HG03460 (cell line): ENCODE data around the gene KAT2A.

ENCODE experiments used
- ATAC-seq: cut with Tn5 transposase; IDR thresholded peaks from one replicate; pipeline ENCODE4 v1.9.1; 2021; ENCODE audit not compliant: unreplicated experiment

Gene KAT2A

DNA sequence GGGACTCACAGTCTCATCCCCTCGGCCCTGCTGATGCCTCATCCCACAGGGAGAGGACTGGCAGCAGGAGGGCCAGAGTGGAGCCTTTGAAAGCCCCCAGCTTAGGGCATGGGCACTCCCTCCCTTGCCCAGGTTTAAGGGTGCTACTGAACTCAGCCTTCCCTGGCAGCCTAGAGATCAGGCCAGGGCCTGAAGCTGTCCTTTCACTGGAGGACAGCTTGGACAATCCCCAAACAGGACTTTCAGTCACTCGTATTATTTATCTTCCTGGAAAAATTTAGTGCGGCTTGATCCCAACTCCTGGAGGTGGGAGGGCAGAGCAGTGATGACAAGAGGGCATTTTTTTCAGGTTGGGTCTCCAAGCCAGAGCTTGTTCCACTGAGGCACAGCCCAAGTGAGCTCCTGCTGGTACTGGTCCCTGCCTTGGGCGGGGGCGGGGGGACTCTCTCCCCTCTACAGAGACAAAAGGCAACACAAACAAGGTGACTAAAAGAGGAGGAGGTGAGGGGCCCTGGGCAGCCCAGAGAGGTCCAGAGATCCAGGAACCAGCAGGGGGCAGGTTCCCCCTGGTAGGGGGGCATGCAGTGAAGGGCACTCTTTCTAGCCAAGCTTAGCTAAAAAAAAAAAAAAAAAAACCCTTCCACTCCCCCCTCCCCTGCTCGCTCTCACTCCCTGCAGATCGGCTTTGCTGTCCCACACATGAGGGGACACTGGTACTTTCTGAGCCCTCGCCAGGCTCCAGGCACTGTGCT lies 24.6 kb downstream of the KAT2A start:
- ATAC-seq: no peak

GRCh38 chr17:42094375-42095069 lies 26.6 kb downstream of the KAT2A start:
- ATAC-seq: no peak

DNA sequence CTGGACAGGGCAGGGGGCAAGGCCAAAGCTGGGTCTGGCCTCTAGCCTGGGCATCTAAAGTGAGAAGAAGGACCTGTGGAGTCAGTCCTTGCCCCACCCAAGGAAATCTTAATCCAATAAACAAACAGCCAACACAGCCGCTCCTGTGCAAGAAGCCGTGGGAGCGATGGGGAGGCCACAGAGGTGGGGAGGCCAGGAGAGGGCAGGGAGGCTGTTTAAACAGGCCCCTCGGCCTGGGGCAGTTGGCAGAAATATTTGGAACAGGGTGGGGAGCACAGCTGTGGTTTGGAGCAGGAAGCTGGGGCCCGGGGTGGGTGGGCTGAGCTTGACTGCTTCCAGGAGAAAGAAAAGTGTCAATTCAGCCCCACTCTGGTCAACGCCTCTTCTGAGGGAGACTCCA lies 28.2 kb downstream of the KAT2A start:
- no peak for ATAC-seq

GRCh38 chr17:42090964-42091790 lies 30.0 kb downstream of the KAT2A start:
- no peak for ATAC-seq

- no peak for ATAC-seq
Observed at GRCh38 chr17:42088736-42089135, 32.4 kb downstream of the KAT2A start.

- ATAC-seq: no peak
Observed at GRCh38 chr17:42087736-42088705, 33.1 kb downstream of the KAT2A start.

- no peak for ATAC-seq
Observed at GRCh38 chr17:42087042-42087701, 34.0 kb downstream of the KAT2A start.

DNA sequence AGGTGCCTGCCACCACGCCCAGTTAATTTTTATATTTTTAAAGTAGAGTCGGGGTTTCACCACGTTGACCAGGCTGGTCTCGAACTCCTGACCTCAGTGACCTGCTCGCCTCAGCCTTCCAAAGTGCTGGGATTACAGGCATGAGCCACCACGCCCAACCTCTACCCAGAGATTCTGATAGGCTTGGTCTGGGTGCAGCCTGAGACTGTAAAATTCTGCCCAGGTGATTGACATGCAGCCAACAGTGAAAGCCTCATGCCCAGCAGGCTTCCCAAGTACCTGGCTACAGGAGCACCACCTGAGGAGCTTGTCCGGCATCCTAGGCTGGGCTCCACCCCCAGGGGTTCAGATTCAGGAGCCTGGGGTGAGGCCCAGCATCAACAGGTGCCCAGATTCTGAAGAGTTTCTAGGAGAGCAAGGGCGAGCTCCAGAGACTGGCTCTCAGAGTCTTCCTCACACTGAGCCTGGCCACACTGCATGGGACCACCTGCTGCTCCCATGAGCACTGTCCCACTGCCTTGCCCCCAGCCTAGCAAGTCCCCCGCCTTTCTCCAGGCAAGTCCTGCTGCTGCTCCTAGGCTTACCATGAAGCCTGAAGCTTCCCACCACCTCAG lies 39.5 kb downstream of the KAT2A start:
- no peak for ATAC-seq

- ATAC-seq: no peak
Observed at GRCh38 chr17:42079541-42079940, 41.6 kb downstream of the KAT2A start.

DNA sequence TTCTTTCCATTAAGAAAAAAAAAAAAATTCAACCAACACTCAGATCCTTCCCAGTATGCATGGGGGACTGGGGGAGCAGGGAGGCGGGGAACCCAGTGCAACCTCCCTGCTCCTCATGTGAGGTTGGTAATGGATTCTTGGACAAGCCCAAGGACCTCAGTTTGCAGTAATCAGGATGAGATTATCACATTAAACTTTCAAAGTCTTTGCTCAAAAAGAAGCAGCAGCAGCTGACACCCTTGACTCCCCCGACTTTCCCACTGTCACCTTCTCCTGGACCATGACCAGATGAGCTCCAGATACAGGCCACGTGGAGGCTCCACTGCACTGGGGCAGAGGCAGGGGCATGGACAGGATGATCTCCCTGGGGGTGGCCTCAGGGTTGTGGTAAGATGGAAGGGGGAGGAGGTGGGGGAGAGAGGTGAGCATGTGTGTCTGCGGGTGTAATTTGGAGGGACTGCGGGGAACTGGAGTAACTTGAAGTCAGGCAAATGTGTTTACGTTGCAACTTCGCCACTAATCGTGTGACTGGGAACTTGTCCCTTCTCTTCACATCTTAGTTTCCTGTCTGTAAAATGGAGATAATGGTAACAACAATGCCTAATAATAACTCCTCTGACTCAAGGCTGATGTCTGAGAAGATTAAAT lies 42.6 kb downstream of the KAT2A start:
- ATAC-seq: no peak

- no peak for ATAC-seq
Observed at GRCh38 chr17:42077755-42078154, 43.4 kb downstream of the KAT2A start.

DNA sequence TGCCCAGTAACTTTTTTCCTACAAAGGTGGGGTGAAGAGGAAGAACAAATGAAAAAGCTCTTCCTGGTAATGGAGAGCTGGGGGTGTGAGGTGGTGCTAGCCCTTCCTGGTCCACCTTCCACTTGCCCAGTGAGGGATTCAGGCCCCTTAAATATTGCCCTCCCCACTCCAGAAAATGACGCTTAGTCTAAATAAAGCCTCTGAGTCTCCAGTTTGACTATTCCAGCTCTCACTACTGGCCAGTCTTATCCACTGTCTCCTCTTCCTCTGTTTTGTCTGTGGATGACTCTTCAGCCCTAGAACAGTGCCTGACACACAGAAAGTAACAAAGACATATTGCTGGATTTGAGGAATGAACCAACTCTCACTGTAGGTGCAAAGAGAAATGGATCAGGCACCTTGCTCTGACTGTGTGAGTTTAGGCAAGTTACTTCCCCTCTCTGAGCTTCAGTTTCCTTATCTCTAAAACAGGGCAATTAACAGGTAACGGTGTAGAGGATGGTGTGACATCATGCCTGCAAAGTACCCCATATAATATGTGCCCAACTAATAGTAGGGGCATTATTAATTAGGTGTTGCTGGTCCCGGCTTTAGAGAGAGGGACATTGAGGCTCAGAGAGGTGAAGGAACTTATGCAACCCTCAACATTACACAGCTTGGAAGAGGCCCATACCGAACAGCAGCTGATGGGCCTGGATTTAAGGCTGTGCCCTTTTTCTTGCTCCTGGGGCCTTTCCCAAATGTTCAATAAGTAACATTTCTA lies 44.2 kb downstream of the KAT2A start:
- ATAC-seq: no peak

- no peak for ATAC-seq
Observed at GRCh38 chr17:42075789-42076188, 45.4 kb downstream of the KAT2A start.

DNA sequence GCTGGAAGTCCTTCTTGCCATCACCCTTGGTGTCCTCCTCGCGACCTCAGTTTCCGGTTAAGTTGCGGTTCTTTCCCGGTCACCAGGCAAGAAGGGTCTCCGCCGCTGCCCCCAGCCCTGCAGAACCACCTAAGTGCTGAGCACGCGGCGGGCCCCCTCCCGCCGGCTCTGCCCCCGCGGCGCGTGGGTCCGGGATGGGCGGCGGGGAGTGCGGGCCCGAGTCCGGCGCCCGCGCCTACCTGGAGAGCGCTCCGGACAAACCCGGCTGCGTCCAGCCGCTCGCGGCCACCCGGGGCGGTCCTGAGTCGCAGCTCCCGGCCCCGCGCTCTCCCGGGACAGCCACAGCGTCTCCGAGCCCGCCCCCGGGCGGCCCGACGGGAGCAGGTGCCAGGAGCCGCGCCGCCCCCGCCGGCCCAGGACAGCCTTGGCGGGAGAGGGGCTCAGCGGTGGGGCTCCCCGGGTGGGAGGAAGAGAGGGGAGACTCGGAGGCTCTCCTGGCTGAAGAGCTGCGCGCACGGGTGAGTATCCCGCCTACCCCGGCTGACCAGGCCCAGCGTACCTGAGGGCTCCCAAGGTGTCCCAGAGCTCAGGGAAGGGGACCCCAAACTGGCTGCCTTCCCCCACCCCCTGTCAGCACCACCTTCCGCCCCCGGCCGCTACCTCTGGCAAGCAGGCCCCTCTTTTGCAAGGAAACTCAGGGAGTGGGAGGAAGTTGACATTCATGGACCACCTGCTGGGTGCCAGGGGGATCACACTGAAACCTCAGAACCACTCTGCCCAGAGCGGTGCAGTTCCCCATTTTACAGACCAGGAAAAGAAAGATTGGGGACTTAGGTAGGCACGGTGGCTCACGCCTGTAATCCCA lies 48.6 kb downstream of the KAT2A start:
- ATAC-seq: no peak

GRCh38 chr17:42071810-42072209 lies 49.4 kb downstream of the KAT2A start:
- no peak for ATAC-seq

GRCh38 chr17:42068979-42069378 lies 52.2 kb downstream of the KAT2A start:
- no peak for ATAC-seq

GRCh38 chr17:42067371-42068091 lies 53.6 kb downstream of the KAT2A start:
- no peak for ATAC-seq
